Measurements from ENCODE around the gene CDO1.

DNA sequence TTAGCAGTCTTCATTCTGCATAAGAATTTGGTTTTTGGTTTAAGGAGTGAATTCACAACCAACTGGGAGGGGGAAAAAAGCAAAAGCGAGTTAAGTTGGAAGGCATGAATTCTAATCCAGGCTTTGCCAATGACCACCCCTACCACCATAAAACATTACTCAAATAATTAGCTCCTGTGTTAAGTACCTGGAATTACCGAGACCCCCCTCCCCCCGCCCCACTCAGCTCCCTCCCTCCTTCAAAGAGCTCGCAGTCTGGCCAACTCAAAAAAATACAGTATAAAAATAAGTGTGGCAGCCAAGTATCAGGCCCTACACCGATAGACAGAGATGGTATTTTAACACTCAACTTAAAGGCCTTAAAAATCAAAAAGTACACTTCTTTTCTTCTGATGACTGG lies 24.4 kb upstream of the CDO1 start:
- no peak for TF ChIP-seq EZH2 (IDR thresholded peaks at IDR 0.05; ENCODE audit: low read length)
- TF ChIP-seq, protein P1, sequence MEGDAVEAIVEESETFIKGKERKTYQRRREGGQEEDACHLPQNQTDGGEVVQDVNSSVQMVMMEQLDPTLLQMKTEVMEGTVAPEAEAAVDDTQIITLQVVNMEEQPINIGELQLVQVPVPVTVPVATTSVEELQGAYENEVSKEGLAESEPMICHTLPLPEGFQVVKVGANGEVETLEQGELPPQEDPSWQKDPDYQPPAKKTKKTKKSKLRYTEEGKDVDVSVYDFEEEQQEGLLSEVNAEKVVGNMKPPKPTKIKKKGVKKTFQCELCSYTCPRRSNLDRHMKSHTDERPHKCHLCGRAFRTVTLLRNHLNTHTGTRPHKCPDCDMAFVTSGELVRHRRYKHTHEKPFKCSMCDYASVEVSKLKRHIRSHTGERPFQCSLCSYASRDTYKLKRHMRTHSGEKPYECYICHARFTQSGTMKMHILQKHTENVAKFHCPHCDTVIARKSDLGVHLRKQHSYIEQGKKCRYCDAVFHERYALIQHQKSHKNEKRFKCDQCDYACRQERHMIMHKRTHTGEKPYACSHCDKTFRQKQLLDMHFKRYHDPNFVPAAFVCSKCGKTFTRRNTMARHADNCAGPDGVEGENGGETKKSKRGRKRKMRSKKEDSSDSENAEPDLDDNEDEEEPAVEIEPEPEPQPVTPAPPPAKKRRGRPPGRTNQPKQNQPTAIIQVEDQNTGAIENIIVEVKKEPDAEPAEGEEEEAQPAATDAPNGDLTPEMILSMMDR (optimal IDR thresholded peaks at IDR 0.05 in 1 of 3, IDR thresholded peaks at IDR 0.05 in 1 of 3, conservative IDR thresholded peaks at IDR 0.05 in 1 of 3; ENCODE audit: extremely low read depth in 1 of 3, insufficient read depth in 2 of 3, low read length in 3 of 3): no peak
